Endothelial cell of umbilical vein (primary cell): Measurements from ENCODE around the gene CYFIP2. TPM values are rescaled to one million over a fixed set of nuclear protein-coding genes. Genes with fewer than 3 reads are reported as not detected.

Source experiments
- BruUV-seq: library from RNA; stranded (reverse); fragments of 400-500 nt; replicated peaks from 2 replicates; lab custom pipeline; 2021; lab: Mats Ljungman, UMichigan
- CTCF ChIA-PET: fragments of 300-600, 350-600 bp; sonication (Branson Sonifier 250); formaldehyde crosslinking; loops from one replicate; lab custom pipeline; 2021; ENCODE audit warnings: antibody characterized with exemption, inconsistent platforms; lab: Charles Lee
- POLR2A ChIA-PET: fragments of 300-600, 350-600 bp; sonication (Branson Sonifier 250); formaldehyde crosslinking; loops from one replicate; lab custom pipeline; 2021; ENCODE audit warnings: antibody characterized with exemption, inconsistent platforms; lab: Charles Lee
- DNase-seq: peaks from one replicate; pipeline ENCODE4 v3.0.0-alpha.2; 2011; ENCODE audit warnings: low read depth, low spot score
- FAIRE-seq: peaks from 2 replicates; lab custom pipeline; 2011; peaks lifted over from hg19 to GRCh38; lab: Jason Lieb, UNC
- H2AFZ ChIP-seq: 2 replicates; pipeline ENCODE4 v1.6.0; 2012; ENCODE audit warnings: low read depth, low read length, control low read depth, inconsistent platforms
- H3K27ac ChIP-seq: 2 replicates; pipeline ENCODE4 v1.5.1; 2011; ENCODE audit warnings: low read depth, mild to moderate bottlenecking, control low read depth, low read length, moderate library complexity; ENCODE audit not compliant: insufficient read depth
- H3K27me3 ChIP-seq, 2 experiments: 2 replicates each; pipeline versions ENCODE4 v1.6.0 to v1.6.1; 2011; ENCODE audit warnings: low read length in 2 of 2, mixed read lengths in 1 of 2; ENCODE audit not compliant: control insufficient read depth in 2 of 2, insufficient read depth in 2 of 2
- H3K36me3 ChIP-seq, 2 experiments: 2 replicates in 1 of 2; 3 replicates in 1 of 2; pipeline ENCODE4 v1.5.1; 2011; ENCODE audit warnings: low read length in 2 of 2, mild to moderate bottlenecking in 1 of 2, moderate library complexity in 1 of 2; ENCODE audit not compliant: control insufficient read depth in 2 of 2, insufficient read depth in 2 of 2; ENCODE audit errors: extremely low read depth in 1 of 2
- H3K4me1 ChIP-seq: 3 replicates; pipeline ENCODE4 v1.5.1; 2011; ENCODE audit warnings: mild to moderate bottlenecking, low read length; ENCODE audit not compliant: control insufficient read depth, insufficient read depth; ENCODE audit errors: extremely low read depth
- H3K4me2 ChIP-seq: 2 replicates; pipeline ENCODE4 v1.6.1; 2011; ENCODE audit warnings: low read length, control low read depth, mixed read lengths; ENCODE audit not compliant: insufficient read depth
- H3K4me3 ChIP-seq, 3 experiments: fragments of 200-600 bp in 1 of 3; sonication (generic), shearing (Covaris generic) in 1 of 3; replicated peaks in 1 of 3; 2 replicates each; pipeline ENCODE4 v1.5.1; 2011 to 2016; ENCODE audit warnings: control low read depth in 3 of 3, low read length in 3 of 3, mild to moderate bottlenecking in 2 of 3, inconsistent platforms in 1 of 3, low read depth in 1 of 3, moderate library complexity in 1 of 3; ENCODE audit not compliant: insufficient read depth in 1 of 3
- H3K79me2 ChIP-seq: 2 replicates; pipeline ENCODE4 v1.6.0; 2012; ENCODE audit warnings: low read length, inconsistent platforms; ENCODE audit not compliant: control insufficient read depth, insufficient read depth
- H3K9ac ChIP-seq: replicated peaks from 2 replicates; pipeline ENCODE3; 2011; ENCODE audit warnings: low read length, control low read depth; ENCODE audit not compliant: insufficient read depth; ENCODE audit errors: extremely low read depth
- H3K9me1 ChIP-seq: replicated peaks from 3 replicates; pipeline ENCODE4 v1.6.0; 2011; ENCODE audit warnings: mild to moderate bottlenecking, low read length; ENCODE audit not compliant: control insufficient read depth, insufficient read depth; ENCODE audit errors: extremely low read depth
- H3K9me3 ChIP-seq: replicated peaks from 2 replicates; pipeline ENCODE4 v1.5.1; 2012; ENCODE audit warnings: low read length, inconsistent platforms; ENCODE audit not compliant: control insufficient read depth, insufficient read depth
- H4K20me1 ChIP-seq: replicated peaks from 2 replicates; pipeline ENCODE3; 2011; ENCODE audit warnings: mild to moderate bottlenecking, low read length; ENCODE audit not compliant: control insufficient read depth, insufficient read depth; ENCODE audit errors: extremely low read depth
- CTCF ChIP-seq, 2 donors: IDR thresholded peaks; 1 replicate in 1 of 2; 2 replicates in 1 of 2; pipeline ENCODE4 v1.5.1; 2011; ENCODE audit warnings: low read length in 2 of 2, mild to moderate bottlenecking in 2 of 2, moderate library complexity in 2 of 2, control low read depth in 1 of 2, inconsistent platforms in 1 of 2, low read depth in 1 of 2; ENCODE audit not compliant: insufficient read depth in 1 of 2; ENCODE audit errors: extremely low read depth in 1 of 2
- FOS ChIP-seq: IDR thresholded peaks from 2 replicates; pipeline ENCODE4 v1.6.1; 2011; ENCODE audit warnings: mild to moderate bottlenecking, low read length, moderate library complexity, borderline replicate concordance; ENCODE audit not compliant: insufficient read depth
- GATA2 ChIP-seq: IDR thresholded peaks from 2 replicates; pipeline ENCODE4 v1.7.0; 2011; ENCODE audit warnings: low read depth, mild to moderate bottlenecking, moderate library complexity, mixed read lengths, low read length; ENCODE audit not compliant: insufficient read length, insufficient read depth
- MAX ChIP-seq: IDR thresholded peaks from 2 replicates; pipeline ENCODE4 v1.6.1; 2011; ENCODE audit not compliant: insufficient read depth, insufficient read length
- MYC ChIP-seq: IDR thresholded peaks from one replicate; pipeline ENCODE4 v1.6.1; 2011; ENCODE audit warnings: mild to moderate bottlenecking, low read depth, low read length
- POLR2A ChIP-seq: IDR thresholded peaks from 2 replicates; pipeline ENCODE4 v1.6.1; 2012; ENCODE audit warnings: low read depth, mild to moderate bottlenecking, control low read depth, low read length
- POLR2AphosphoS5 ChIP-seq: IDR thresholded peaks from 2 replicates; pipeline ENCODE4 v1.6.1; 2012; ENCODE audit warnings: low read depth, mild to moderate bottlenecking, control low read depth, low read length, moderate library complexity; ENCODE audit not compliant: insufficient read depth
- dilution Hi-C: fragments of 300-500 bp; cut with MboI; formaldehyde crosslinking; loops from one replicate; pipeline ENCODE4 v1.15.0; 2019; ENCODE audit warnings: low sequenced_read_pairs; ENCODE audit not compliant: extremely low pct_ligation_motif_present
- intact Hi-C: fragments of 100-400 bp; cut with micrococcal nuclease; formaldehyde crosslinking; loops from one replicate; pipeline ENCODE4 v1.10.0; 2022
- polyA plus RNA-seq, 4 experiments: library from polyadenylated mRNA; depleted of rRNA in 3 of 4; stranded (reverse) in 3 of 4; unstranded in 1 of 4; fragments of >200 nt; gene quantifications; 2 replicates each; pipeline versions ENCODE4 v1.2.1 to v1.2.3, GENCODE V29; 2011 to 2012; ENCODE audit warnings: missing spikeins in 1 of 4
- total RNA-seq: library from RNA; stranded (reverse); gene quantifications from 2 replicates; pipeline ENCODE4 v1.2.3, GENCODE V29; 2021

Gene CYFIP2
- total and polyA plus RNA-seq, 2 donors (not counting 3 experiments of a cell fraction or from before 2014, with no cell fraction given): 9.2 to 22.4 TPM

- no peaks in the 10 kb centered on the region for H3K9me1 ChIP-seq
- H3K79me2 ChIP-seq: no peaks in the 10 kb centered on the region
- FAIRE-seq: no peak
- intact Hi-C loops: no loop called here
- ChIA-PET CTCF (interaction anchor here (1.5 kb wide), 1 partner anchor 29 kb away, joined by 4 read pairs; no protein-coding TSS in a partner anchor), POLR2A (no interaction called here)
- dilution Hi-C loops: no loop called here
- no peak overlapping the region for H3K9ac ChIP-seq
- no peaks in the 10 kb centered on the region for H4K20me1 ChIP-seq
- H3K36me3 ChIP-seq: no peaks in the 10 kb centered on the region
- H2AFZ ChIP-seq: no peak overlapping the region
- H3K4me1 ChIP-seq: no peaks in the 10 kb centered on the region
- H3K27ac ChIP-seq: no peak overlapping the region
- TF ChIP-seq MYC (no peak), POLR2A (no peak), FOS (no peak), CTCF (IDR thresholded peaks at IDR 0.05; ENCODE audit: extremely low read depth in 1 of 2, insufficient read depth in 1 of 2, low read depth in 1 of 2, low read length in 2 of 2) (no peak)
- peaks cover 0 to 2% of the 10 kb centered on the region in 2 experiments for H3K27me3 ChIP-seq
- no peak for DNase-seq
- H3K4me2 ChIP-seq: no peak overlapping the region
- H3K4me3 ChIP-seq: no peak overlapping the region
- BruUV-seq: no TSS peak
- no peaks in the 10 kb centered on the region for H3K9me3 ChIP-seq
Measured at GRCh38 chr5:157443041-157443549, 177.2 kb downstream of the CYFIP2 start.

- H4K20me1 ChIP-seq: no peaks in the 10 kb centered on the region
- H3K4me2 ChIP-seq: no peak overlapping the region
- no peak overlapping the region for H3K27ac ChIP-seq
- POLR2A ChIA-PET: no interaction called here
- dilution Hi-C loops: no loop called here
- no peak overlapping the region for H3K4me3 ChIP-seq
- no peaks in the 10 kb centered on the region for H3K36me3 ChIP-seq
- no peak for DNase-seq
- intact Hi-C loops: no loop called here
- no peak for FAIRE-seq
- no peak overlapping the region for H3K9ac ChIP-seq
- H3K27me3 ChIP-seq: peaks cover 0 to 2% of the 10 kb centered on the region in 2 experiments
- no TSS peak for BruUV-seq
- TF ChIP-seq GATA2 (no peak), MAX (no peak), POLR2AphosphoS5 (no peak), FOS (no peak)
- H3K4me1 ChIP-seq: no peaks in the 10 kb centered on the region
- H3K9me3 ChIP-seq: no peaks in the 10 kb centered on the region
- no peaks in the 10 kb centered on the region for H3K9me1 ChIP-seq
- CTCF ChIA-PET: interaction anchor here (1.2 kb wide), 1 partner anchor 12 kb away, joined by 6 read pairs; no protein-coding TSS in a partner anchor
- H3K79me2 ChIP-seq: no peaks in the 10 kb centered on the region
- no peak overlapping the region for H2AFZ ChIP-seq
Measured at GRCh38 chr5:157444224-157444623, 178.3 kb downstream of the CYFIP2 start.
